GM18861 (cell line): ENCODE results near the gene RBBP9.
"Not testable (repeated sequence)": the region's sequence is repeated elsewhere in the genome, so short reads cannot be mapped to it uniquely, and the experiment has no call there.

Experiments used
- ATAC-seq: cut with Tn5 transposase; IDR thresholded peaks from one replicate; pipeline ENCODE4 v1.9.1; 2021; ENCODE audit not compliant: unreplicated experiment

RBBP9 gene

DNA sequence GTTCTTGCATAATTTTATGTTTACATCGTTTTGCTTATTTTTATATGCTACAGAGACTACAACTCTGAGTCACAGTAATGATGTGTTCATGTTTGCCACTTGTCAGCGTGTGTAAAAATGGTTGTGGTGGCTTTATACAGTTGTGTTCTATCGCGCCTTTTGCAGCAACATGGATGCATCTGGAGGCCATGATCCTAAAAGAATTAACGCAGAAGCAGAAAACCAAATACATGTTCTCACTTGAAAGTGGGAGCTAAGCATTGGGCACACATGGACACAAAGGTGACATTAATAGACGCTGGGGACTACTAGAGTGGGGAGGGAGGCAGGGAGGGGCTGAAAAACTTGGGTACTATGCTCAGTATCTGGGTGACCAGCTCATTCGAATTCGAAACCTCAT, 9.7 kb upstream of the RBBP9 start:
- no peak for ATAC-seq

DNA sequence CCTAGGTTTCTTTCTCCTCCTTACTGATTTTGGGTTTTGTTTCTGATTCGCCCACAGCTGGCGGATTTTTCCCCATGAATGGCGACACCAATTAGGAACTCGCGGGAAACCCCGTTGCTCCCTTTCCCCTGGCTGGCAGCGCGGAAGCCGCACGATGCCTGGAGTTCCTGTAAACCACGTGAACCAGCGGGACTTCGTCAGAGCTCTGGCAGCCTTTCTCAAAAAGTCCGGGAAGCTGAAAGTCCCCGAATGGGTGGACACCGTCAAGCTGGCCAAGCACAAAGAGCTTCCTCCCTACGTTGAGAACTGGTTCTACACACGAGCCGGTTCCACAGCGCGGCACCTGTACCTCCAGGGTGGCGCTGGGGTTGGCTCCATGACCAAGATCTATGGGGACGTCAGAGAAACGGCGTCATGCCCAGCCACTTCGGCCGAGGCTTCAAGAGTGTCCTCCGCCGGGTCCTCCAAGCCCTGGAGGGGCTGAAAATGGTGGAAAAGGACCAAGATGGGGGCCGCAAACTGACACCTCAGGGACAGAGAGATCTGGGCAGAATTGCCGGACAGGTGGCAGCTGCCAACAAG, 7.5 kb upstream of the RBBP9 start:
- no peak for ATAC-seq

DNA sequence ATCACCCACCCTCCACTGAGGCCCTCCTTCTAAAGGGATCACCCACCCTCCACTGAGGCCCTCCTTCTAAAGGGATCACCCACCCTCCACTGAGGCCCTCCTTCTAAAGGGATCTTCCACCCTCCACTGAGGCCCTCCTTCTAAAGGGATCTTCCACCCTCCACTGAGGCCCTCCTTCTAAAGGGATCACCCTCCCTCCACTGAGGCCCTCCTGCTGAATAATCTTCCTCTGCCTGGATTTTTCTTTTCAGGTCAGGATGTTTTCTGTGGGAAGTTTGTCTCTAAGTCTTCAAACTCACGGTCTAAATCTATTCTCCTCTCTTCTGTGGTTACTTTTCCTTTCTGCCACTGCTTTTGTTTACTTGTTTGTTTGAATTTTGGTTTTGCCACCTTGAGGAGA, 4.6 kb upstream of the RBBP9 start:
- not testable (repeated sequence) for ATAC-seq

DNA sequence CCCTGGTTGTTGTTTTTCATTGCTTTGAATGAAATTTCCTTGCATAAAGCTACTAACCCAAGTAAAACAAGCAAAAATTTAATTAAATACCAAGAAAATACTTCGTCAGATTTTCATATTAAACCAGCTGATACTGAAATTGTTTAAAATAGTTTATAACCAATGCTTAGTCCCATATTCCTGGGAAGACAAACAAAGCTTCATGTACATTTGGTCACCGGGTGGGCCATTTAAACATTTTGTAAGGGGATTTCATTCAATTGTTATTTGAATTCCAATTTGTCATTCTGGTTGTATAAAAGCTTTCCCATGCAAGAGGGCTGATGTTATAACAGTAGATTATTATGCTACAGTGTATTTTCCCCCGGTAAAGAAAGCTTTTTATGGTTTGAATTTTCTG, 578 bp upstream of the RBBP9 start:
- no peak for ATAC-seq

DNA sequence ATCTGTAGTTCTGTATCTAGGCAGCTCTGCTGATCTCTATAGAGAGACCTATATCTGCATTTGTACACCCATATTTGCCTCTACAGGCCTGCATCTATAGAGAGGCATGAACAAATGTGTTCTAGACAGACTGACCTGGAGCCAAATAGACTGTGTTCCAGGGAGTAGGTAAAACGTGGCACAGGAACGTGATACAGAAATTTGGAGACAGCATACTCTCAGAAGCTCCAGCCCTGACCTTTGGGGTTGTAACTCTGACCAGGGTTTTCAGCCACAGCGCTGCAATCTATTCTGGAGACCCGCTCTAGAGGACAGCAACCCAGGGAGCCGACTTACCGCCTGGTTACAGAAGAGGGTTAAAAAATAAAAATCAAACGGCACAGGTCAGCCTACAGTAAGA, 983 bp downstream of the RBBP9 start:
- no peak for ATAC-seq

DNA sequence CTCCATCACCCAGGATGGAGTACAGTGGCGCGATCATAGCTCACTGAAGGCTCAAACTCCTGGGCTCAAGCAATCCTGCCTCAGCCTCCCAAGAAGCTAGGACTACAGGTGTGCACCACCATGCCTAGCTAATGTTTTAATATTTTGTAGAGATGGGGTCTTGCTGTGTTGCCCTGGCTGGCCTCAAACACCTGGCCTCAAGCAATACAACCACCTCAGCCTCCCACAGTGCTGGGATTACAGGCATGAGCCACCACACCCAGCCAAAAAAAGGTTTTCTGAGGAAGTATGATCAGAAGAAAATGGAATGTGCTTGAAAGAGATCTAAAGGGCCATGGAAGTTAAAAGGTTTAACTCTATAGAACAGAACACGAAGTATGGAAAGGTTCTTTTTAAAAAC, 8.7 kb downstream of the RBBP9 start:
- ATAC-seq: no peak

DNA sequence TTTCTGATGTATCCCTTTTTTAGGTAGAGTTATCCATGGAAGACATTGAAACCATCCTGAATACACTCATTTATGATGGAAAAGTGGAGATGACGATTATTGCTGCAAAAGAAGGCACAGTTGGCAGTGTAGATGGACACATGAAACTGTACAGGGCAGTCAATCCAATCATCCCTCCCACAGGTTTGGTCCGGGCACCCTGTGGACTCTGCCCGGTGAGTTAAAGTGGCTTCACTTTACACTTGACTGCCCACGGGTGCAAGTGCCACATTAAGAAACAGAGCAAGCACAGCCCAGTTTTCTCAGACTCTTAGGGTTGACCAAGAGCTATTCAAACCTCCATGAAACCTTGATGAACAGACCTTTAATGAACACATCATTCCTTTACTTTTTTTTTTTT, 15.4 kb downstream of the RBBP9 start:
- no peak for ATAC-seq

DNA sequence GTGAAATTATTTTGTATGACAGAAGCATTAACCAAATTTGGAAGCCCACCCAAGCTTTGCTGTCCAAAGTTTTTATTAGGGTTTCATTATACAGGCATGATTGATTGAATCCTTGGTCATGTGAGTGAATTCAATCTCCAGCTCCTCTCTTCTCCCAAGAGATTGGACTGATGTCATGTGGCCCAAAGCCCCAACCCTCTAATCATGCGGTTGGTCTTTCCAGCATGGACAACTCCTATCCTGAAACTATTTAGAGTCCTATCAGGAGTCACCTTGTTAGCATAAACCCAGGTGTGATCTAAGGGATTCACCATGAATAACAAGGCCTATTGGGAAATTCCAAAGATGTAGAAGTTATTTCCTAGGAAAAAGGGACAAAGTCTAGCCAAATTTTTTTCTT, 19.2 kb downstream of the RBBP9 start:
- ATAC-seq: no peak

DNA sequence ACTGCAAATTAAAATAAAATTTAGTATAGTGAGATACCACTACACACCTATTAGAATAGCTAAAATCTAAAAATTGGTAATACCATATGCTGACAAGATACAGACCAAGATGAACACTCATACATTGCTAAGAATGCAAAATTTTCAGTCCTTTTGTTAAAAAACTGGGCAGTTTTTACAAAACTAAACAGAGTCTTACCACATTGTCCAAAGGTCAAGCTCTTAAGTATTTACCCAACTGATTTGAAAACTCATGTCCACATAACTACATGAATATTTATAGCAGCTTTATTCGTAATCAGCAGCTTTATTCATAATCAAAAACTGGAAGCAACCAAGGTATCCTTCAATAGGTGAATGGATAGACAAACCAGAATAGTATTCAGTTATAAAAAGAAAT, 19.8 kb downstream of the RBBP9 start:
- ATAC-seq: no peak

DNA sequence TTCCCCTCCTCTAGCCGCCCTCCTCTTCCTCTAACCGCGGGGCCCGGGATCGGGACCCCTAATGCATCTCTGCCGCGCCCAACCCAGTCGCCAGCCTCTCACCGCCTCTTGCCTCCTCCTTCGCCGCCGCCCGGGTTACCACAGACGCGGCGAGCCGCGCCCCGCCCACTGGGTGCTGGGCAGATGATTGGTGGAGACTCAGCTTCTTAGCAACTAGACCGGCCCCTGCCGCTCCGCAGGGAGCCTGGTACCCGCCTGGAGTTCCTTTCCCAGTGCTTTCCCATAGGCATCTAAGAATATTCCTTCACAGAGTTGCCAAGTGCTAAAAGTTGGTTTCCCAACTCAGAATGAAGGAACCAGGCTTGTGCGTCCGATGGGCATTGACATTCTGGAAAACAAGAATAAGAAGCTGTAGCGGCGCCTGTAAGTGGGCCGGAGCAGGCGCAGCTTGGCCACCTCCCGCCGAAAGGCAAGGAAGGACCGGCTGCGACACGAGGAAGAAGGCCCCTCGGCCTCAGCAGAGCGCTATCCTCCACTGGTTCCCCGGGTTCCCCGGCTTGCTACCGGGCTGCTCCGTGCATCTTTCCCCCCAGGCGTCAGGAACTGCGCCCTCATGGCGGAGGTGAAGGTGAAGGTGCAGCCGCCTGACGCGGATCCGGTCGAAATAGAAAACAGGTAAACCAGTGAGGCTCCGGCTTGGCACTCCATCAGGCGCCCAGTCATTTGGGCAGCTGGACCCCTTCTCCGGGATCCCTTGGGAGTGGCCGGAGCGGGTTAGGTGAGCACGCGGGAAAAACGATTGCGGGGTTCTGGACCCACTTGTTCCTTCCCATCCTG, 29.9 kb downstream of the RBBP9 start, which contains the start of the genes DZANK1 and POLR3F:
Gene DZANK1 (minus strand): TSS at position 137 of the 837 bp plus-strand sequence. CDS start 1,672 bp downstream, outside the sequence.
Gene POLR3F (plus strand): TSS at position 497 of the 837 bp plus-strand sequence. CDS start 117 bp downstream, at position 614.
- ATAC-seq: peak; percentile 81

DNA sequence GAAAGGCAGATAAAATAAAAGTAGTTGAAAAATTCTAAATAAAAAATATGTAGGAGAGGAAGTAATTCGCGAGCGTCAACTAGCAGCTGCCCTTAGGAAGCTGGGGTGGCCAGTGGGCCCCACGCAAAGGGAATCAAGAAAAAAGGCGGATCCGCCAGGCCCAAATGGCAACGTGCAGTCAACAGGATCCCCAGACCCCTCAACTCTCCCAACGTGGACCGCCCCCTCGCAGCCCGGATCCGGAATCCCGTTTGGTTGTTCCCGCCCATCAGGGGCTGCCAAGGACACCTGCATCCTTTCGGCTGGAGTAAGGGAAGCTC, 30.5 kb downstream of the RBBP9 start:
- no peak for ATAC-seq

DNA sequence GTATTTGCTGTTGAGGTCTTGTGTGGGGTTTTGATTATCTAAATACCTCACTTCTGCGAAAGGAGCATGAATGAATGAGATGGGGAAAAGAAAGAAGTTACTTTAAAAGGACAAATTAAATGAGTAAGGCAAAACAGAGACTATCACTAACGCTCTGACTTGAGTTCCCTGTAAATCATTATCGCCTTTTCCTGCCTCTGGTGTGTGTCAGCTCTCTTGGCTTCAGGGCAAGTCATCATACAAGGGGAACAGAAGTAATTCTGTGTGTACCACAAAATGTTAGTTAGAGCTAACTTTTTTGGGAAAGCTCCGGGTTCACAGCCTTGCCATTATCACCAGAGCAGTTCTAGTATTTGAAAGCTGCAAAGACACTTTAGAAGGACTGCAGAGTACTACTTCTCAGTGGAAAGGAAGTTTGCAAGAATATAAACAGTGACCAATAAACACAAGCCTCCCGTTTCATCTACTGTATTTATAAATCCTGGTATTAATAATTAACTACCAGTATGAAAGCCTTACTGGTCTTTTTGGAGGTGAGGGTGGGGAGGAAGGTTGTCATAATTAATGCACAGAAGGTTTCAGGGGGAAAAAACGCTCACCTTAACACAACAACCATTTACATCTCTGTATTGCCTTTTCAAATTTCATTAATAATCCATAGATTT, 31.4 kb downstream of the RBBP9 start:
- peak; percentile 36 for ATAC-seq

DNA sequence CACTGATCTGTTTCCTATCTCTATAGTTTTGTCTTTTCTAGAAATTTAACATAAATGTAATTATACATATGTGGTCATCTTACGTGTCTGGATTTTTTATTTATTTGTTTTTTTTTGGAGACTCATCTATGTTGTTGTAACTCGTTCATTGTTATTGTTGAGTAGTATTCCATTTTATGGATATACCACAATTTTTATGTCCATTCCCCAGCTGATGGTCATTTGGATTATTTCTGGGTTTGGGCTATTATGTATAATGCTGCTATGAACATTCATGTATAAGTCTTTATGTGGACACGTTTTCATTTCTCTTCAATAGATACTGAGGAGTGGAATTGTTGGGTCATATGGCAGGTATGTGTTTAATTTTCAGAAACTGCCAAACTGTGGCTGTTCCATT, 40.4 kb downstream of the RBBP9 start:
- no peak for ATAC-seq

DNA sequence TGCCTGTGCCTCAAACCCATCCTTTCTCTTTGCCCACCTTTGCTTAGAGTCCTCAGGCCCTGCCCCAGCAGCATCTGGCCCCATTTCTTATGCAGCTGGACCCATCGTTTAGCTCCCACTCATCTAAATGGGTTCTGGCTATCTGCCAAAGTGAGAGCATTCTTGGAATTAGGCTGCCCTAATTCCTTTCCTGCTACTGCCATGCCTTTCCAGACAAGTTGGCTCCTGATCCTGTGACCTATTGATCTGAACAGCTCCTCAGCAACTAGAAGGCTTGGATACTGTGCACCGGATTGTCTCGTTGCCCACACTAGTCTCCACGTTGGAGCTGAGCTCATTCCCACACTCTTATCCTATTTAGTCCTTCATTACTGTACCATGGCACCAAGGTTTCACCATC, 53.1 kb downstream of the RBBP9 start:
- ATAC-seq: no peak

DNA sequence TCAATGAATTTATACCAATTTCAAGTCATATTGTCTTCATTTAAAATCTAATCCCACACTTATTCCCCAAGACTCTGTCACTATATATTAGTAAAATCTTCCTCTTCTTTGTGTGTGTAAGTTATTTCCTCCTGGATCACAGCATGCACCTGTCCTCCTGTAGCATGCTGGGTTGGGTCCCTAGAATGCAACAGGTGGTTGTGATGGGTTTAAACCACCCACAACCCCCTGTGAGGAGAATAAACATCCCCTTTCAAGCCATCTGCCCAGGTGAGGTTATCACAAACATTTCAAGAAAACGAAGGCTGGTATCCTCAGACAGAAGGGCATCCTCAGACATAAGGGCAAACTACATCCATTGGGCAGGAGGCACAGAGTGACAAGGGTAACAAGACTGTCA, 56.6 kb downstream of the RBBP9 start:
- no peak for ATAC-seq

DNA sequence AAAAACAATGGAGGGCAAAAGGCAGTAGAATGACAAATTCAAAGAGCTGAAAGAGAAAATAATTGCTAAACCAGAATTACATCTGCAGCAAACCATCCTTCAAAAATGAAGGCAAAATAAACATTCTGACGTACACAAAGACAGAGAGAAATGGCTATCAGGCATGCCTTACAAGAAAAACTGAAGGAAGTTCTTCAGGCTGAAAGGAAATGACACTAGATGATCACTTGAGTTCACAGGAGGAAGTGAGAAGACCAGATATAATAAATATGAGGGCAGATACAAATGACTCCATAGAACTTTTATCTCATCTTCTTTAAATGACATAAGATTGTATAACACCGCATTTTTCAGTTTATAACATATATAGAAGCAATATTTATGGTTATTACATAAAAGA, 60.2 kb downstream of the RBBP9 start:
- ATAC-seq: no peak
